GM18870 (cell line): ENCODE data around the gene MAP2.
A peak's percentile ranks its signal among the peaks of the same experiment; 100 is the strongest.

Experiments
- ATAC-seq: cut with Tn5 transposase; IDR thresholded peaks from one replicate; pipeline ENCODE4 v1.9.1; 2021; ENCODE audit warnings: moderate library complexity; ENCODE audit not compliant: unreplicated experiment

Gene MAP2

GRCh38 chr2:209526561-209526960, 102.7 kb downstream of the MAP2 start:
- ATAC-seq, result peak; percentile 52

DNA sequence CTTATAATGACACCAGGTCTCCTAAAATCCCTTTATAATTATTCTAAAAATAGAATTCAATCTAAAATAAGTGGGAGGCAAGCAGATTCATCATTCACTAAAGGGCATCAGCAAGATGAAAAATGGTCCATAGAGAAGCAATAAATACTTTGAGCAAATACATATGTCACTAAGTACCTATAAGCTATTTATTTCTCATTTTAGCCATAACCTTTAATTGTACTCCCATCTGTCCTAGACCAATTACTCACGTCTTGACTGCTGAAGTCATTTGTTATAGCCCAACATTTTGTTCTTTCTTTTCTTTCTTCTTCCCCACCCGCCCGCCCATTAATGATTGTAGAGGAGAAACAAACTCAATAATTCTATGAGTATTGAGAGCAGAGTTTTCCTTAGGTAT, 105.7 kb downstream of the MAP2 start:
- no peak for ATAC-seq

DNA sequence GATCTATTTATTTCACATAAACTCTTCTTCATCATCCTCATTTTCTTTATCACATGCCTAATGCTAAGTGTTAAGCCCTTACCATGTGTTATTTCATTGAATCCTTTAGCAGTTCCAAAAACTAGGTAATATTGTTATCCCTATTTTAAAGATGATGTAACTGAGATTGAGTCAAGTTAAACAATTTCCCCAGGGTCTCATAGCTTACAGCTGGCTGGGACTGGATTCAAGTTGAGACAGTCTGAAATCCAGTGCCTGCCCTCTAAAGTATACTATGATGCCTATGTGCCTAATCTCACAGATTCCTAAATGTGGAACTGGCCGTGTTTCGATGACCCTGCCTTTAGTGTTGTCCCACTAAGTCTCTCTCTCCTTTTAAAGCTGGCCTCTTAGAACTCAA, 108.5 kb downstream of the MAP2 start:
- ATAC-seq, result no peak

GRCh38 chr2:209533391-209533790, 109.5 kb downstream of the MAP2 start:
- no peak for ATAC-seq

- peak; percentile 79 for ATAC-seq
These were observed 110.4 kb downstream of the MAP2 start for GRCh38 chr2:209534228-209534627.

- no peak for ATAC-seq
These were observed 112.5 kb downstream of the MAP2 start for GRCh38 chr2:209536363-209536762.

DNA sequence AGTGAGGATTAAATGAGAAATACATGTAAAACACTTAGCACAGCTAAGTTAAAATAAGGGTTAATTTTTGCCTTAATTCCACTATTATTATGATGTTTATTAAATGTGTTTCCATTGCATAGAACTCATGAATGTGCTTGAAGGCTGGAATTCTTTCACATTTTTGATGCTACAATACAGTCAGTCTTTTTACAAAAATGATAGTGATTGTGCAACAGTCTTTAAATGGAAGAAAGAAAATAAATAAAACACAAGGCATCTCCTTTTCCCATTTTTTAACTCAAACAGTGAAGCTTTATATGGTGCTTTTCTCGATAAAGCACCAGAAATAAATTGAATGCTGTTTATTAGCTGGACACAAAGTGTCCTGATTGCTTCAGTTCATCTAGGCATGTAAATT, 123.9 kb downstream of the MAP2 start:
- no peak for ATAC-seq

GRCh38 chr2:209549589-209549988, 125.7 kb downstream of the MAP2 start:
- no peak for ATAC-seq

DNA sequence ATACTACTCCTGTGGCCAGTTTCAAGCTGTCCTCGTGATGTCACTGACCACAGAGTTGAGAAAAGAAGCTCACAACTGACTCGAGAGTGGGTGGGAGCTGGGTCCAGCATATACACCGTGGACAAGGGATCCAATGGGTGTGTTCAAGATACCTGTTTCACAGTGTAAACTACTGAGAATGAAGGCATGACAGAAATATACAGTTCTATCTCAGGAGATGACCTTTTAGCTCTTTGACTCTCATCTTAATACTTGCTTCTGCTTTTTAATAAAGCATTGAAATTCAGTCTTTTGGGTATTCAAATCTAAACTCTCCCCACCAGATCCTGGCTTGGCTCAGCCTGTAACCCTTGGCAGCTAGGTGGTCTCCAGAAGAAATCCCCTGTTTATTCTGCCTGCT, 130.1 kb downstream of the MAP2 start:
- no peak for ATAC-seq

DNA sequence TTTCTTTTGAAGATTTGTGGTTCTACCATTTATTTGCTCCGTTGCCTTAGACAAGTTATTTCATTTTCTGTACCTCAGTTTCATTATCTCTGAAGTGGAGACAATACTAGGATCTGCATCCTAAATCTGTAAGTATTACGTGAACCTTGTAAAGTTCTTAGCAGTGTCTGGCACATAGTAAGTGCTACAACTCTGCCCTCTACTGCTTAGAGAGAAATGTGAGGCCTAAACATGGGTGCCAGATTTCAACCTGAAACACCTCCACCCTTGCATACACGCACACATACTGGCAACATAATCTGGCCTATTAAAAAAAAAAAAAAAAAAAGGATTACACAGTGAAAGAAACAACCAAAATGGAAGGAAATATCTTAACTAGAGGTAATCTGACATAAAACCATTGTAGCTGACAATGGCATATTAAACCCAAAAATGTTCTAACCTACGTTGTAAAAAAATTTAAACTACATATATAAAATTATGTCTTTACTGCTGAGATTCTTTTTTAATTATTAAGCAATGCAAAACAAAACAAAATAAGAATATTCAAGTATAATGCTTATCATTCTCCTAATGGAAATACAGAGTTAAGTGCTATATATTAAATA, 132.6 kb downstream of the MAP2 start:
- peak; percentile 74 for ATAC-seq

- no peak for ATAC-seq
These were observed 137.1 kb downstream of the MAP2 start for GRCh38 chr2:209560911-209561310.

GRCh38 chr2:209563453-209563852, 139.6 kb downstream of the MAP2 start:
- ATAC-seq, result no peak

DNA sequence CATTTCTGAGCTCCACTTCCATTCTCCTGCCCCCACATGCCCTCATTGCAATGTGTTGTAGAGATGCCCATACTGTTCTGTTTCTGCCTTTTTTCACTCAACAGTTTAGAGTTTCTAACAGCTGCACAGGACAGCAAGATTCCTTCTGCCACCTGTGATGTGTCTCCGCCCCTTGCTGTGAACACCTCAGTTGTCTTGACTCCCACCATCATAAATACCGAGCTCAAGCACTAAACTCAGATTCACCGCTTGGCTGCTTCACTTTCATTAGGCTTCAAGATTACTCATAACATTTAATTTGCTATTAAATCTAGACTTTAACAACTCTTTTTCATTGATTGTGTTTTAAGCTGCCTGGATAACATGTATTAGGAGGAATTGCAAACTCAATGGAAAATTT, 141.0 kb downstream of the MAP2 start:
- ATAC-seq, result no peak

- ATAC-seq, result no peak
These were observed 142.2 kb downstream of the MAP2 start for GRCh38 chr2:209565896-209566582.

DNA sequence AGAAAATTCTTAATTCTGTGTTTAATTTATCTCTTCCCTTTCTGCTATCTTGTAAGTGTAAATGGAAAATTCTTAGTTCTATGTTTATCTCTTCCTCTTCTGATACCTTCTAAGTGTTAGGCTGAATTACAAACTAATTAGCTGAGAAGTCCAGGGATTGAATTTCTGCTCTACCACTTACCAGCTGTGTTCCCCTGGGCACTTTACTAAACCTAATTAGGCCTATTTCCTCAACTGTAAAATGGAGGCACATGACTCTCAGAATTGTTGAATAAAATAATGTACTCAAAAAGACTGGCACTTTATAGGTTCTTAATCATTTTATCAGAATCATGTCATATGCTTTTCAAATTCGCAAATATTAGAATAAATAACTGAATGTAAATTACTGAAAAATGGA, 146.3 kb downstream of the MAP2 start:
- ATAC-seq, result no peak

- no peak for ATAC-seq
These were observed 150.7 kb downstream of the MAP2 start for GRCh38 chr2:209574515-209574914.

DNA sequence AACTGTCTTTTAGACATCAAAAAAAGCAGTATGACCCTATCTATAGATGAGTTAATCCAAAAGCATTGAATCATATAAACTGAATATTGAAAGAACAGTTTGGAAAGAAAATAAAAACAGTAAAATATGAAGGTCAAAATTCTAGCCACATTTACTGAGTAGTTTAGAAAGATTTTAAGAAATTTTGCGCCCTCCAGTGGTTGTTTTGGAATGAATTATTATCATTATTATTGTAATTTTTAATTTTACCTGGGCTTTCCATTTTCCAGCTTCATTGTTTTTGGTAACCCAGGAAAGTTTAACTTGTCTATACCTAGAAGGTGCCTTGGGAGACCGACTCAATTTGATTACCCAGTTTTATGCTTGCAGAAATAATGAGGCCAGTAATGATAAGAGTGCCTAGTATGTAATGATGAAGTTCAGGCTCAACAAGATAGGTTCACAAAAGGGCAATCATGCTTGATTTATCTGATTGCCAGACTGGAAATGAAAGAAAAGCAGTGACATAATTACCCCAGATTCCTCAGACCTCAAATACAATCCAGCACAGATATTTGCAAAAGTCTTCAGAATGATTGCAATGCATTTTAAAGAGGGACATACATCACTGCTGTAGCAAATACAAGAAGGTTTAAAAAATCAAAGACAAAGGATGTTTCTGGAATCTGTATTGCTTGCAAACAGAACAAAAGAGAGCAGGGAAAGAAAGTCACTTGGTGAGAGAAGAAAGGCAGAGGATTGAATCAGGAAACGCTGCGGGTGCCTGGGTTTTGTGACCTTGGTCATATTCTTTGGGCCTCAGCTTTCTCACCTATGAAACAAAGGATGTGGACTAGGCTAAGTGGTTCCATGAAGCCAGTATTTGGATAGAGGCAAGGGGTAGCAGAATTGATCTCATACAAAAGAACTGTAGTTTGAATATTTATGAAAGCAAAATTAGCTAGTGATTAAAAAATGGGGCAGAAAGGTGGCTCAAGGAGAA, 153.8 kb downstream of the MAP2 start:
- no peak for ATAC-seq

DNA sequence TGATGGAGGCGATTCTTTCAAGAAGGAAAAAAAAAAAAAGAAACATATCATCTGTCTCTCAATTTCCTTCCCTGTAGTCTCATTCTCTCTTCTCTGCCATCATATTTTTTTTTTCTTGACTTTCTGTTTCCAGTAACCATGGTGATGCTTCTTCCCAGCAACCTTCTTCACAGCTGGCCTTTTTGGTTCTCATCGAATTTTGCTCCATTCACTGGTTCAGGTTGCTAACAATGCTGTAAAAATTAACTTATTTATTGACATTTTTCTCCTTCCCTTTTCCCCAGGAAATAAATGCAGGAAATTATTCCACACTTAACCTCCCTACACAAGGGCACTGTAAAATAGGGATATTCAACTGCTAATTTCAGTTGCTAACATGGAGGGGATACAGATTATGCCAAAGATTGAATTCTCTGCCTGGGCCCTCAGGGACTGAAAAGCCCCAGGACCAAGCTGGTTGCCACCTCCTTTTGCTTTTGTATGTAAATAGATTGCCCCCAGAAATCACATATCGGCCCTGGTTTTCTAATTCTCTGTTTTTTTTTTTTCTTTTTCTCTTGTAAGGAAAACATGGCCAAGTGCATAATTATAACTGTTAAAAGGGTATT, 154.7 kb downstream of the MAP2 start:
- no peak for ATAC-seq

GRCh38 chr2:209579230-209579749, 155.4 kb downstream of the MAP2 start:
- no peak for ATAC-seq

GRCh38 chr2:209581040-209581439, 157.2 kb downstream of the MAP2 start:
- no peak for ATAC-seq

GRCh38 chr2:209582281-209582680, 158.4 kb downstream of the MAP2 start:
- ATAC-seq, result no peak
